OCI-LY1 (cell line): Measurements from ENCODE around the gene BPIFB4.

Experiments used
- CTCF ChIP-seq: fragments of 200-600 bp; sonication (generic), shearing (Covaris generic); IDR thresholded peaks from 2 replicates; pipeline ENCODE4 v1.5.1; 2017; ENCODE audit warnings: mild to moderate bottlenecking, antibody characterized with exemption, low read length, moderate library complexity, mixed read lengths
- EZH2 ChIP-seq: fragments of 200-600 bp; sonication (generic), shearing (Covaris generic); IDR thresholded peaks from 2 replicates; pipeline ENCODE4 v1.8.0; 2017; ENCODE audit warnings: borderline replicate concordance, mixed run types, mild to moderate bottlenecking, antibody characterized with exemption, low read length, moderate library complexity, mixed read lengths

- TF ChIP-seq CTCF (no peak), EZH2 (no peak)
Measured at GRCh38 chr20:33139467-33139866, 60.0 kb downstream of the BPIFB4 start.
